Transverse colon (tissue), 4 donors: Measurements from ENCODE around the gene AQP12B.

ENCODE experiments used
- CTCF ChIP-seq, 5 experiments: fragments of 200-600 bp in 3 of 5; fragments of 450-650 bp in 2 of 5; sonication (generic) in 3 of 5; IDR thresholded peaks; 1 replicate in 2 of 5; 2 replicates in 3 of 5; pipeline ENCODE4 v1.5.1; 2016 to 2017; ENCODE audit warnings: antibody characterized with exemption in 5 of 5, inconsistent platforms in 3 of 5, mild to moderate bottlenecking in 2 of 5, moderate library complexity in 1 of 5
- POLR2AphosphoS5 ChIP-seq, 3 donors: sonication (generic); formaldehyde crosslinking; IDR thresholded peaks; one replicate each; pipeline ENCODE4 v1.6.1; 2016; ENCODE audit warnings: antibody characterized with exemption in 3 of 3

GRCh38 chr2:240730501-240731177, 48.0 kb upstream of the AQP12B start:
- TF ChIP-seq POLR2AphosphoS5 (IDR thresholded peaks at IDR 0.05), result no peak
- TF ChIP-seq CTCF (IDR thresholded peaks at IDR 0.05), result no peak
